Stimulated activated memory B cell treated with anti-CD40 and anti-IgM and Interleukin-4, amounts not matched to agents 10 μg/mL and 1 μg/mL and 100 μg/mL, for 72 hours (primary cell): ENCODE measurements around the gene RHNO1.

ENCODE experiments used
- ATAC-seq: fragments of 150-1000 bp; cut with Tn5 transposase; 2 replicates; pipeline ENCODE4 v1.10.0; 2021
- H3K27ac Mint-ChIP-seq: one replicate; pipeline ENCODE4 v1.8.0; 2022; ENCODE audit warnings: mild to moderate bottlenecking, mixed read lengths
- H3K27me3 Mint-ChIP-seq: one replicate; pipeline ENCODE4 v1.8.0; 2022; ENCODE audit warnings: mixed read lengths
- H3K36me3 Mint-ChIP-seq: one replicate; pipeline ENCODE4 v1.8.0; 2022; ENCODE audit warnings: mixed read lengths
- H3K4me1 Mint-ChIP-seq: one replicate; pipeline ENCODE4 v1.8.0; 2022; ENCODE audit warnings: mixed read lengths
- H3K4me3 Mint-ChIP-seq: one replicate; pipeline ENCODE4 v1.8.0; 2022; ENCODE audit warnings: mild to moderate bottlenecking, moderate library complexity, mixed read lengths
- H3K9me3 Mint-ChIP-seq: one replicate; pipeline ENCODE4 v1.8.0; 2022; ENCODE audit warnings: mixed read lengths

Gene RHNO1

GRCh38 chr12:2877047-2877952, at the start of gene RHNO1, which contains the start of gene FOXM1:
Gene RHNO1 (plus strand): TSS chr12:2877223. CDS start chr12:2885367, 8,144 bp downstream.
Gene FOXM1 (minus strand): TSS chr12:2877174. CDS start chr12:2874478, 2,696 bp downstream.
- peak within 1 kb of the TSS; percentile 95 for H3K4me3 Mint-ChIP-seq
- H3K9me3 Mint-ChIP-seq, result no peaks in the 10 kb centered on the region
- no peaks in the 10 kb centered on the region for H3K27me3 Mint-ChIP-seq
- ATAC-seq, result peak; percentile 90
- H3K36me3 Mint-ChIP-seq, result peaks cover 6% of the 10 kb centered on the region
- peak within 1 kb of the TSS; percentile 87 for H3K27ac Mint-ChIP-seq
- peaks cover 29% of the 10 kb centered on the region for H3K4me1 Mint-ChIP-seq

DNA sequence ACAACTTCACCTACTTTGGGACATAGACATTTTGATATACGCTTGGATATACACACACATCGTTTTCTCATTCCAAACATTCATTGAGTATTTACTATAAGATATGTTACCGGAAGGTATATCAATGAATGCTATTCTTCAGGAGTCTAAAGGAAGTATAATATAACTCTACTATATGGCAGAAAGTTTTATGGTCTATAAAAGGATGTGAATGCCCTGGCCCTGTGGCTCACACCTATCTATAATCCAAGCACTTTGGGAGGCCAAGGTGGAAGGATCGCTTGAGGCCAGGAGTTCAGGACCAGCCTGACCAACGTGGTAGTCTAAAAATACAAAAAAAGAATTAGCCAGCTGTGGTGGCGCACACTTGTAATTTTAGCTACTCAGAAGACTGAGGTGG, 47.7 kb upstream of the RHNO1 start:
- no peaks in the 10 kb centered on the region for H3K4me1 Mint-ChIP-seq
- H3K36me3 Mint-ChIP-seq, result peaks cover 71% of the 10 kb centered on the region
- H3K4me3 Mint-ChIP-seq, result no peak overlapping the region
- H3K27me3 Mint-ChIP-seq, result no peaks in the 10 kb centered on the region
- no peaks in the 10 kb centered on the region for H3K9me3 Mint-ChIP-seq
- H3K27ac Mint-ChIP-seq, result no peak overlapping the region
- ATAC-seq, result no peak

DNA sequence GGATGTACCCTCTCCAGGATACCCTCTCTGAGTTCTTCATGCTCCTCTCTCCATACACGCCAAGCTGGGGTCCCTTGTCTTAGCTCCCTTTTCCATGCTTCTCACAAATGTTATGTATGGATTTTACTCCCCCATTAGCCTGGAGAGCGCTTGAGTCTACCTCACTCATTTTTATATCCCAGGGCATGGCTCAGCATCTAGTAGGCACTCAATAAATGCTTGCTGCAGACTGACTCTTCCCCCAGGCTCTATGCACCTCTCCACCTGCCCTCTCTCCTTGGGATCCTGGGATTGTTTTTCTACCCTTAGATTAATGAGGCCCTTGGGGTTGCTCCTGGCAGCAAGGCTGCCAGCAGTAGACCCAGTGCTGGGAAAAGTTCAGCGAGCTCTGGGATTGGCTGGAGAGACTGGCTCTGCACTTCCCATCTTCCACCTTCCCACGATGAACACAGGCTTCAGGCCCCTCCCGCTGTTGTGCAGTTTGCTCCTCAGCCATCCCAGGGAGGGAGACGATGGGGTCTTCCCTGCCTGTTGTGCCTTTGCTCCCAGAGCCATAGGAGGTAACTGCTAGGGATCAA, 44.4 kb upstream of the RHNO1 start:
- no peak overlapping the region for H3K27ac Mint-ChIP-seq
- no peak for ATAC-seq
- H3K36me3 Mint-ChIP-seq, result peaks cover 48% of the 10 kb centered on the region
- no peak overlapping the region for H3K4me3 Mint-ChIP-seq
- H3K27me3 Mint-ChIP-seq, result no peaks in the 10 kb centered on the region
- no peaks in the 10 kb centered on the region for H3K9me3 Mint-ChIP-seq
- H3K4me1 Mint-ChIP-seq, result no peaks in the 10 kb centered on the region

DNA sequence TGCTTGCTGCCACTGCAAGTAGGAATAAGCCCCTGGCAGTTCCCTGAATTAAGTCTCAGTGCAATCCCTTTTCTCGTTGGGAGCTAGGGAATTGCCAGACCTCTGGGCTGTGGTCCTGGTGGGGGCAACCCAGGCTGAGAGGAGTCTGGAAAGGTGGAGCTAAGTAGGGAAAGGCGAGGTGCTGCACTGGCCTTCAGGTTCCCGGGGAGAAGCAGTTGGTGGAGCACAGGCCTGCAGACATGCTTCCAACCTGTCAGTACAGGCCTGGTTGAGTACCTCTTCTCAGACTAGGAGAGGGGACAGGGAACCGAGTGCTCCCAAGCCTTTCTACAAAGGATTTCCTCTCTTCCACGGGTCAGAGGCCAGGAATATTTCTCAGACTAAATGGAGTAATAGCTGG, 43.7 kb upstream of the RHNO1 start:
- Mint-ChIP-seq H3K9me3 (no peaks in the 10 kb centered on the region), H3K4me1 (no peaks in the 10 kb centered on the region), H3K27ac (no peak overlapping the region), H3K4me3 (no peak overlapping the region), H3K36me3 (peaks cover 50% of the 10 kb centered on the region), H3K27me3 (no peaks in the 10 kb centered on the region)
- ATAC-seq, result no peak

GRCh38 chr12:2833810-2834209, 43.2 kb upstream of the RHNO1 start:
- H3K27ac Mint-ChIP-seq, result no peak overlapping the region
- H3K9me3 Mint-ChIP-seq, result no peaks in the 10 kb centered on the region
- ATAC-seq, result no peak
- no peak overlapping the region for H3K4me3 Mint-ChIP-seq
- H3K4me1 Mint-ChIP-seq, result no peaks in the 10 kb centered on the region
- peaks cover 50% of the 10 kb centered on the region for H3K36me3 Mint-ChIP-seq
- no peaks in the 10 kb centered on the region for H3K27me3 Mint-ChIP-seq

DNA sequence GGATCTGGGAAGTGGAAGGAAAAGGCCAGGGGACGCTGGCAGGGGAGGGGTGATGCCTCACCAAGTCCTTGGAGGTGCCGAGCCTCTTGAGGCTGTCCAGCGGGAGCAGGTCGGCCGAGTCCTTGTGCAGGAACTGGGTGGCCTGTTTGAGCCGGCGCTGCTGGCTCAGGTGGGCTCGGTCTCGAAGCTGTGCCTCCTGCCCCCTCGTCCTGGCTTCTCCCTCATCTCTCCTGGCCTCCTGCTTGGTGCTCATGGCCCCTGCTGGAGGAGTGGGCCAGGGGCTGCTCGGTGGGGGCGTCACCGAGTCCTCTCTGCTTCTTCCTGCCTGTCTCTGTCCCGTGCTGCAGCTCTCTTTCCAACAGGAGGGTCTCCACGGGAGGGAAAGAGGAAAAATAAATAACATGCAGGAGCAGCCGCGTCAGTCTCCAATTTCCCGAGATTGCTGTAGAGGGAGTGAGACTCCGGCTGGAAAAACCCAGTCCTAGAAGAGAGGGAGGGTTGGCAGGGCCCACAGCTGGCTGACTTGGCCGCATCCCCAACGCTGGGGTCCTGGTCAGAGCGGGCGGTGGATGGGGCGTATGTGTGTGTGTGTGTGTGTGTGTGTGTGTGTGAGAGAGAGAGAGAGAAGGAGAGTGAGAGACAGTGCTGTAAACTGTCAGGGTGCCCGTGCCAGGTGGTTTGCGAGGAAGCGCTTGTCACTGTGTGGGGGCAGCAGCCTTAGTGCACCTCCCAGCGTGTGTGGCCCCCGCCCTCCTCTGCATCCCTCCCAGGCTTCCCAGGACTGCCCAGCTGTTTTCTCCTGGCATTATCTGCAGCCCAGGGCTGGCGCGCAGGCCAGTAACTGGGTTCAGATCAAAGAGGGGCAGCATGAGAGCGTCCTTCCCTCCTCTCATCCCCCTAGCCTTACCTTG, 42.2 kb upstream of the RHNO1 start, which contains the start of gene NRIP2:
NRIP2 (minus strand) TSS at position 455 of the 911 bp plus-strand sequence; CDS start at position 403, 52 bp downstream.
- peak within 1 kb of the TSS; percentile 34 for H3K27ac Mint-ChIP-seq
- no peaks in the 10 kb centered on the region for H3K9me3 Mint-ChIP-seq
- peaks cover 52% of the 10 kb centered on the region for H3K36me3 Mint-ChIP-seq
- ATAC-seq, result no peak
- H3K4me1 Mint-ChIP-seq, result no peaks in the 10 kb centered on the region
- H3K4me3 Mint-ChIP-seq, result no peak within 1 kb of the TSS
- no peaks in the 10 kb centered on the region for H3K27me3 Mint-ChIP-seq

DNA sequence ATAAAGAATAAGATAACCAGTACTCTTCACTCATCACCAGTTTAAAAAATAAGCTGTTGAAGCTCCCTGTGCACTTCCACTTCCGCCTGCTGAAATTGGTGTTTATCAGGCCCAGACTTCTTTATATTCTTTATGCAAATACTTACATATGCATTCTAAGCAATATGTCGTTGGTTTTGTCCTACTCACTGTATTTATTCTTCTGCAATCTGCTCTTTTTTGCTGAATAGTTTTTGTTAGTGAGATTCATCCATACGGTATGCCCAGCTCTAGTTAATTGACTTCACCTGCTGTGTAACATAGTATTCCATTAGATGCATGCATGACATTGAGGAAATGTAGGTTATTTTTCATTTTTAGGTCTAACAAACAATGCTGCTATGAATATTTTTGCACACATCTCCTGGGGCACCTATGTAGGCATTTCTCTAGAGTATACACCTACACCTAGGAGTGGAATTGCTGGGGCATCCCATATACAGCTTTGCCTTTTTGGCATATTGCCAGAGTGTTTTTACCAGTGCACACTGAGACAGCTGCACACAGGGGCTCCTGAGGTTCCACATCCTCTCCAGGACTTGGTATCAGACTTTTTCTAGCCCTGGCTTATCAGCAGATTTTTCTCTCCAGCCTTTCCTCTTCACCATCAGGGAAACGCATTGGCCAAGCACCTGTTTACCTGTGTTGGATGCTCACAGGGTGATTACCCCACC, 41.2 kb upstream of the RHNO1 start:
- H3K9me3 Mint-ChIP-seq, result no peaks in the 10 kb centered on the region
- H3K27ac Mint-ChIP-seq, result peak overlapping the region; percentile 34
- ATAC-seq, result no peak
- H3K36me3 Mint-ChIP-seq, result peaks cover 51% of the 10 kb centered on the region
- H3K4me1 Mint-ChIP-seq, result no peaks in the 10 kb centered on the region
- no peak overlapping the region for H3K4me3 Mint-ChIP-seq
- no peaks in the 10 kb centered on the region for H3K27me3 Mint-ChIP-seq

DNA sequence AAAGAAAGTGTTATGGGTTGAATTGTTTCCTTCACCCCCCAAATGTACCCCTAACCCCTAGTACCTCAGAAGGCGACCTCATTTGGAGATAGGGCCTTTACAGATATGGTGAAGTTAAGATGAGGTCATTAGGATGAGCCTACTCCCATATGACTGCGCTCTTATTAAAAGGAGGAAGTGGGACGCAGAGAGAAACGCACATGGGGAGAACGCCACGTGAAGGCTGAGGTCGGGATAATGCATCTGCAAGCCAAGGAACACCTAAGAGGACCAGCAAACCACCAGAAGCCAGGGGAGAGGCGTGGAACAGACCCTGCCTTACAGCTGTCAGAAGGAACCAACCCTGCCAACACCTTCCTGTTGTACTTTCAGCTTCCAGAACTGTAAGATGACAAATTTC, 40.4 kb upstream of the RHNO1 start:
- Mint-ChIP-seq H3K4me3 (no peak overlapping the region), H3K36me3 (peaks cover 52% of the 10 kb centered on the region), H3K27ac (no peak overlapping the region), H3K9me3 (no peaks in the 10 kb centered on the region), H3K4me1 (no peaks in the 10 kb centered on the region), H3K27me3 (no peaks in the 10 kb centered on the region)
- no peak for ATAC-seq

- no peak for ATAC-seq
- no peaks in the 10 kb centered on the region for H3K9me3 Mint-ChIP-seq
Observed at GRCh38 chr12:2841056-2841650, 35.9 kb upstream of the RHNO1 start.

DNA sequence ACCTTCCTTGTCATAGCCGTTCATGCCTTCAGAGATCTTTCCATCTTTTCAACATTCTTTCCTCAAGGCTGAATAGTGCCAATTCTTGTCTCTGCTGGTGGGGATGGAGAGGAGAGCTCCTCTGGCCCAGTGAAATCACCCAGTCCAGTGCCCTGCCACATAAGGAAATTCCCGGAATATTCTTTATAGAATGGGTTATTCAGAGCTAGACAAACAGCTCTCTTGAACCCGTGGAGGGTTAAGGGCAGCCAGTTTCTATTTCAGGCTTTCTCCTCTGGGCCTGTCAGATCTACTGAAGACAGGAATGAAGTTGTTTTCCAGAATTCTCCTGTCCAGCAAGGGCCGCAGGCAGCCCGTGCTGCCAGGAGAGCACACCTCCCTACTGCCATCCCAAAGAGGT, 34.1 kb upstream of the RHNO1 start:
- H3K27me3 Mint-ChIP-seq, result no peaks in the 10 kb centered on the region
- peaks cover 63% of the 10 kb centered on the region for H3K36me3 Mint-ChIP-seq
- no peak overlapping the region for H3K4me3 Mint-ChIP-seq
- H3K4me1 Mint-ChIP-seq, result no peaks in the 10 kb centered on the region
- no peaks in the 10 kb centered on the region for H3K9me3 Mint-ChIP-seq
- H3K27ac Mint-ChIP-seq, result no peak overlapping the region
- no peak for ATAC-seq

More at GRCh38 chr12:2841056-2841650, 35.9 kb upstream of the RHNO1 start:
- Mint-ChIP-seq H3K4me3 (no peak overlapping the region), H3K4me1 (no peaks in the 10 kb centered on the region), H3K27ac (no peak overlapping the region), H3K27me3 (no peaks in the 10 kb centered on the region), H3K36me3 (peaks cover 59% of the 10 kb centered on the region)

GRCh38 chr12:2844786-2845185, 32.2 kb upstream of the RHNO1 start:
- Mint-ChIP-seq H3K36me3 (peaks cover 62% of the 10 kb centered on the region), H3K27me3 (no peaks in the 10 kb centered on the region), H3K4me3 (no peak overlapping the region), H3K27ac (no peak overlapping the region), H3K4me1 (no peaks in the 10 kb centered on the region), H3K9me3 (no peaks in the 10 kb centered on the region)
- no peak for ATAC-seq

DNA sequence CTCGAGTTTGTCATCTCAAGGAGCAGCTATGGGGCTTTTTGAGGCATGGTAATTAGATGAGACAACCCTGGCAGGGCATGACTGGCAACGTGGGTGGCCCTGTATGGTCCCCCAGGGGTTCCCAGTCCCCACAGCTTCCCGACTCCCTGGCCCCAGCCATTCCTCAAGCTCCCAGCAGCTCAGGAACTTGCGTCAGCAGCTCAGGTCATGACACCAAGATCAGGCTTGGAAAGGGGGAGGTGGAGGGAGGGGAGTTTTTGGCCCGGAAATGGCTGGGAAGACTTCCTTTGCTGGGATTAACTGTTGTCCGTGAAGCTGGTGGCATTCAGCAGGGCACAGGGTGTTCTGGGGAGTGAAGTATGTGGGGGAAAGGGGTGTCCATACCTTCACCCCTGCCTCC, 31.7 kb upstream of the RHNO1 start:
- H3K36me3 Mint-ChIP-seq, result peaks cover 58% of the 10 kb centered on the region
- H3K4me1 Mint-ChIP-seq, result no peaks in the 10 kb centered on the region

GRCh38 chr12:2851931-2852330, 25.1 kb upstream of the RHNO1 start:
- H3K9me3 Mint-ChIP-seq, result no peaks in the 10 kb centered on the region
- H3K4me3 Mint-ChIP-seq, result no peak overlapping the region
- peaks cover 46% of the 10 kb centered on the region for H3K36me3 Mint-ChIP-seq
- no peaks in the 10 kb centered on the region for H3K4me1 Mint-ChIP-seq
- no peaks in the 10 kb centered on the region for H3K27me3 Mint-ChIP-seq
- H3K27ac Mint-ChIP-seq, result no peak overlapping the region
- ATAC-seq, result no peak

More for the DNA sequence above, 31.7 kb upstream of the RHNO1 start:
- Mint-ChIP-seq H3K9me3 (no peaks in the 10 kb centered on the region), H3K4me3 (no peak overlapping the region), H3K27ac (no peak overlapping the region), H3K27me3 (no peaks in the 10 kb centered on the region)
- ATAC-seq, result no peak

DNA sequence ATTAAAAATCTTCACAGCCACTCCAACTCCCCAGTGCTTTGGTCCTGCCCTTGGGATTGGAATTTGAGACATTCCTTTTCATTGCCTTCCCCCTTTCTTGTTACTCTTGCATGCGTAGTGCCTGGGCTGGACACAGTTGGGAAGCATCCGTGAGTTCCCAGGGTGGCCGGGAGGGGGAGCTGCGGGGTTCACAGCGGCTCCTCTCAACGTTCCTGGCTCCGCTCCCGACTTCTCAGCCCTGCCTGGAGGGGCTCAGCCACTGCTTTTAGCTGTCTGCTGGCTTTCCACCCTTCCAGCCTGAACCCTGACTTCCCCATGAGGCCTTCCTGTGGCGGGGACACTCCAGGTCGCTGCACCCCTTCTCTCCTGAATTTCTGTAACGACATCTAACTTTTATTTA, 23.4 kb upstream of the RHNO1 start:
- Mint-ChIP-seq H3K27me3 (no peaks in the 10 kb centered on the region), H3K4me3 (no peak overlapping the region), H3K27ac (no peak overlapping the region), H3K4me1 (no peaks in the 10 kb centered on the region), H3K9me3 (no peaks in the 10 kb centered on the region), H3K36me3 (peaks cover 40% of the 10 kb centered on the region)
- ATAC-seq, result no peak
